GM12872 (cell line): ENCODE results near the gene PAQR5.

Source experiments
- CTCF ChIP-seq: IDR thresholded peaks from 3 replicates; pipeline ENCODE4 v1.5.1; 2011; ENCODE audit warnings: low read depth, mild to moderate bottlenecking, low read length, moderate library complexity; ENCODE audit not compliant: insufficient read depth

Gene PAQR5

GRCh38 chr15:69305204-69305931 lies 6.7 kb downstream of the PAQR5 start:
- TF ChIP-seq CTCF = no peak

- no peak for TF ChIP-seq CTCF
Measured at GRCh38 chr15:69305933-69306568, 7.3 kb downstream of the PAQR5 start.

- TF ChIP-seq CTCF = no peak
Measured at GRCh38 chr15:69307939-69308338, 9.2 kb downstream of the PAQR5 start.

- TF ChIP-seq CTCF = no peak
Measured at GRCh38 chr15:69308949-69309348, 10.2 kb downstream of the PAQR5 start.

GRCh38 chr15:69311319-69311721 lies 12.6 kb downstream of the PAQR5 start:
- TF ChIP-seq CTCF = no peak

- no peak for TF ChIP-seq CTCF
Measured at GRCh38 chr15:69313432-69314000, 14.8 kb downstream of the PAQR5 start.

GRCh38 chr15:69314131-69314530 lies 15.4 kb downstream of the PAQR5 start:
- no peak for TF ChIP-seq CTCF
